CD14-positive monocyte (primary cell): ENCODE measurements around the gene LY6G5B. TPM values are rescaled to one million over a fixed set of nuclear protein-coding genes. Genes with fewer than 3 reads are reported as not detected.
A peak's percentile ranks its signal among the peaks of the same experiment; 100 is the strongest.

ENCODE experiments used
- DNase-seq, 3 donors: peaks; one replicate each; pipeline ENCODE4 v3.0.0-alpha.2; 2011 to 2022
- H2AFZ ChIP-seq: 2 replicates; pipeline ENCODE4 v1.6.0; 2012; ENCODE audit warnings: mild to moderate bottlenecking, low read depth, low read length, inconsistent platforms; ENCODE audit not compliant: insufficient read depth, poor library complexity, severe bottlenecking
- H3K27ac ChIP-seq, 2 donors: 1 replicate in 1 of 2; 2 replicates in 1 of 2; pipeline ENCODE4 v1.5.1; 2012 to 2013; ENCODE audit warnings: low read length in 2 of 2, control low read depth in 1 of 2, inconsistent platforms in 1 of 2, low read depth in 1 of 2, mild to moderate bottlenecking in 1 of 2
- H3K27me3 ChIP-seq, 2 donors: one replicate each; pipeline versions ENCODE4 v1.6.0 to v1.6.1; 2011 to 2013; ENCODE audit warnings: low read length in 2 of 2; ENCODE audit not compliant: control insufficient read depth in 2 of 2, insufficient read depth in 2 of 2
- H3K36me3 ChIP-seq, 2 donors: replicated peaks in 1 of 2; 1 replicate in 1 of 2; 2 replicates in 1 of 2; pipeline versions ENCODE4 v1.5.1 to v1.6.1; 2012 to 2013; ENCODE audit warnings: low read length in 2 of 2, control low read depth in 1 of 2, inconsistent platforms in 1 of 2, mild to moderate bottlenecking in 1 of 2; ENCODE audit not compliant: insufficient read depth in 2 of 2, control insufficient read depth in 1 of 2
- H3K4me1 ChIP-seq, 2 donors: 1 replicate in 1 of 2; 2 replicates in 1 of 2; pipeline versions ENCODE4 v1.5.1 to v1.6.1; 2012 to 2013; ENCODE audit warnings: low read length in 2 of 2, control low read depth in 1 of 2, inconsistent platforms in 1 of 2, mild to moderate bottlenecking in 1 of 2, moderate library complexity in 1 of 2; ENCODE audit not compliant: insufficient read depth in 2 of 2, control insufficient read depth in 1 of 2
- H3K4me2 ChIP-seq: replicated peaks from 2 replicates; pipeline ENCODE3; 2012; ENCODE audit warnings: low read length, moderate library complexity, mild to moderate bottlenecking; ENCODE audit not compliant: poor library complexity, severe bottlenecking; ENCODE audit errors: extremely low read depth
- H3K4me3 ChIP-seq, 3 experiments: fragments of 200-600 bp in 1 of 3; sonication (generic) in 1 of 3; replicated peaks in 1 of 3; 1 replicate in 2 of 3; 2 replicates in 1 of 3; pipeline ENCODE4 v1.5.1; 2011 to 2013; ENCODE audit warnings: low read length in 3 of 3, mild to moderate bottlenecking in 3 of 3, control low read depth in 2 of 3, low read depth in 2 of 3, inconsistent platforms in 1 of 3, moderate library complexity in 1 of 3
- H3K79me2 ChIP-seq: 2 replicates; pipeline ENCODE4 v1.6.0; 2012; ENCODE audit warnings: mild to moderate bottlenecking, control low read depth, inconsistent platforms, low read length, moderate library complexity; ENCODE audit not compliant: insufficient read depth
- H3K9ac ChIP-seq: 2 replicates; pipeline ENCODE4 v1.6.0; 2017; ENCODE audit warnings: low read length, mild to moderate bottlenecking; ENCODE audit not compliant: insufficient read depth, poor library complexity, severe bottlenecking
- H3K9me3 ChIP-seq, 2 donors: replicated peaks in 1 of 2; 1 replicate in 1 of 2; 2 replicates in 1 of 2; pipeline versions ENCODE4 v1.5.1 to v1.6.1; 2012 to 2013; ENCODE audit warnings: low read length in 2 of 2, control low read depth in 1 of 2; ENCODE audit not compliant: control insufficient read depth in 1 of 2, insufficient read depth in 1 of 2
- H4K20me1 ChIP-seq: 2 replicates; pipeline ENCODE4 v1.6.0; 2012; ENCODE audit warnings: mild to moderate bottlenecking, low read length, control low read depth, moderate library complexity; ENCODE audit not compliant: insufficient read depth
- H3K27ac Mint-ChIP-seq, 7 donors: one replicate each; pipeline ENCODE4 v1.8.0; 2020; ENCODE audit warnings: mild to moderate bottlenecking in 7 of 7, mixed read lengths in 7 of 7, moderate library complexity in 6 of 7, inconsistent platforms in 2 of 7
- H3K27me3 Mint-ChIP-seq, 3 donors: one replicate each; pipeline ENCODE4 v1.8.0; 2021 to 2022; ENCODE audit warnings: low read depth in 3 of 3, mild to moderate bottlenecking in 3 of 3, mixed read lengths in 3 of 3, moderate library complexity in 3 of 3, inconsistent platforms in 1 of 3
- H3K36me3 Mint-ChIP-seq, 2 donors: one replicate each; pipeline ENCODE4 v1.8.0; 2020; ENCODE audit warnings: mixed read lengths in 2 of 2, inconsistent platforms in 1 of 2, mild to moderate bottlenecking in 1 of 2
- H3K4me1 Mint-ChIP-seq: one replicate; pipeline ENCODE4 v1.8.0; 2020; ENCODE audit warnings: mild to moderate bottlenecking, mixed read lengths
- H3K4me3 Mint-ChIP-seq, 2 donors: one replicate each; pipeline ENCODE4 v1.8.0; 2020; ENCODE audit warnings: mild to moderate bottlenecking in 2 of 2, mixed read lengths in 2 of 2, moderate library complexity in 1 of 2
- H3K9me3 Mint-ChIP-seq, 7 donors: one replicate each; pipeline ENCODE4 v1.8.0; 2020 to 2022; ENCODE audit warnings: mixed read lengths in 7 of 7, mild to moderate bottlenecking in 6 of 7, moderate library complexity in 6 of 7, inconsistent platforms in 2 of 7
- WGBS: methylation state at CpG from one replicate; pipeline ENCODE4 v1.1.5; 2013; ENCODE audit warnings: missing lambda C conversion rate; ENCODE audit not compliant: insufficient coverage; 5-methylcytosine and 5-hydroxymethylcytosine counted together
- intact Hi-C, 2 donors: fragments of 100-400 bp; cut with micrococcal nuclease; formaldehyde crosslinking; loops; one replicate each; pipeline versions ENCODE4 v1.15.0 to v1.15.1; 2023
- polyA plus RNA-seq, 3 donors: library from polyadenylated mRNA; depleted of rRNA in 1 of 3; unstranded in 2 of 3; stranded (reverse) in 1 of 3; fragments of 300-500 nt in 2 of 3; fragments of >200 nt in 1 of 3; fragmentation: Illumina TruSeq in 2 of 3; gene quantifications; 1 replicate in 2 of 3; 2 replicates in 1 of 3; pipeline ENCODE4 v1.2.3, GENCODE V29; 2012 to 2021
- TF ChIP-seq, protein P1 (sequence below): fragments of 200-600 bp; IDR thresholded peaks from one replicate; pipeline ENCODE4 v1.8.0; 2022; ENCODE audit warnings: antibody characterized with exemption, mild to moderate bottlenecking

The LY6G5B gene
- polyA plus RNA-seq, 3 donors: 0.17 to 55.1 TPM; not detected in 1

DNA sequence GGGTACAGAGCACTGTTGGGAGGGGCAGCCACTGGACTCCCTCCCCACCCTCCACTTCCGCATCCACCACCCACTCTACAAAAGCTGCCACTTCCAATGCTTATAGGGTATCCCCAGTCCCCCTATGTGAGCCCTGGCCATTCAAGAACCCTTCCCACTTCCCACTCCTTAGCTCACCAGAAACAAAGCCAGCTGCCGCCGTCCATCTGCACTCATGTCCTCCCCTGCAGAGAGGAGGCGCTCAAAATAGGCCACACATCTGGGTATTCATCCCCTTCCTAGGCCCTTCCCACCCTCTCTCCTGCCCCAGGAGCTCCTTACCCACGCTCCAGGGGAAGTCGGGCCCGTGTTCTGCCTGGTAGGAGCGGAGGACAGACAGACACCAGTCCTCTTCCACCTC, 17.5 kb downstream of the LY6G5B start:
- Histone ChIP-seq H3K9me3 (no peaks in the 10 kb centered on the region), H3K9ac (no peak overlapping the region), H4K20me1 (peaks cover 13% of the 10 kb centered on the region), H3K79me2 (no peaks in the 10 kb centered on the region), H3K4me3 (no peak overlapping the region), H3K4me2 (no peak overlapping the region), H3K27me3 (peaks cover 0 to 4% of the 10 kb centered on the region in 2 donors), H3K4me1 (peaks cover 18% of the 10 kb centered on the region in 2 donors), H3K36me3 (peaks cover 64 to 82% of the 10 kb centered on the region in 2 donors), H3K27ac (no peak overlapping the region), H2AFZ (no peak overlapping the region)
- Mint-ChIP-seq H3K9me3 (peaks cover 0 to 2% (median 0%) of the 10 kb centered on the region in 7 donors), H3K36me3 (peaks cover 74 to 79% of the 10 kb centered on the region in 2 donors), H3K4me3 (no peak overlapping the region), H3K4me1 (peaks cover 23% of the 10 kb centered on the region), H3K27me3 (peaks cover 3 to 8% (median 5%) of the 10 kb centered on the region in 3 donors), H3K27ac (no peak overlapping the region)
- WGBS: 77% methylated on average over 3 of the region's 8 CpGs
- TF ChIP-seq, protein P1, sequence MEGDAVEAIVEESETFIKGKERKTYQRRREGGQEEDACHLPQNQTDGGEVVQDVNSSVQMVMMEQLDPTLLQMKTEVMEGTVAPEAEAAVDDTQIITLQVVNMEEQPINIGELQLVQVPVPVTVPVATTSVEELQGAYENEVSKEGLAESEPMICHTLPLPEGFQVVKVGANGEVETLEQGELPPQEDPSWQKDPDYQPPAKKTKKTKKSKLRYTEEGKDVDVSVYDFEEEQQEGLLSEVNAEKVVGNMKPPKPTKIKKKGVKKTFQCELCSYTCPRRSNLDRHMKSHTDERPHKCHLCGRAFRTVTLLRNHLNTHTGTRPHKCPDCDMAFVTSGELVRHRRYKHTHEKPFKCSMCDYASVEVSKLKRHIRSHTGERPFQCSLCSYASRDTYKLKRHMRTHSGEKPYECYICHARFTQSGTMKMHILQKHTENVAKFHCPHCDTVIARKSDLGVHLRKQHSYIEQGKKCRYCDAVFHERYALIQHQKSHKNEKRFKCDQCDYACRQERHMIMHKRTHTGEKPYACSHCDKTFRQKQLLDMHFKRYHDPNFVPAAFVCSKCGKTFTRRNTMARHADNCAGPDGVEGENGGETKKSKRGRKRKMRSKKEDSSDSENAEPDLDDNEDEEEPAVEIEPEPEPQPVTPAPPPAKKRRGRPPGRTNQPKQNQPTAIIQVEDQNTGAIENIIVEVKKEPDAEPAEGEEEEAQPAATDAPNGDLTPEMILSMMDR: no peak
- DNase-seq: no peak
- intact Hi-C loops: no loop called here

DNA sequence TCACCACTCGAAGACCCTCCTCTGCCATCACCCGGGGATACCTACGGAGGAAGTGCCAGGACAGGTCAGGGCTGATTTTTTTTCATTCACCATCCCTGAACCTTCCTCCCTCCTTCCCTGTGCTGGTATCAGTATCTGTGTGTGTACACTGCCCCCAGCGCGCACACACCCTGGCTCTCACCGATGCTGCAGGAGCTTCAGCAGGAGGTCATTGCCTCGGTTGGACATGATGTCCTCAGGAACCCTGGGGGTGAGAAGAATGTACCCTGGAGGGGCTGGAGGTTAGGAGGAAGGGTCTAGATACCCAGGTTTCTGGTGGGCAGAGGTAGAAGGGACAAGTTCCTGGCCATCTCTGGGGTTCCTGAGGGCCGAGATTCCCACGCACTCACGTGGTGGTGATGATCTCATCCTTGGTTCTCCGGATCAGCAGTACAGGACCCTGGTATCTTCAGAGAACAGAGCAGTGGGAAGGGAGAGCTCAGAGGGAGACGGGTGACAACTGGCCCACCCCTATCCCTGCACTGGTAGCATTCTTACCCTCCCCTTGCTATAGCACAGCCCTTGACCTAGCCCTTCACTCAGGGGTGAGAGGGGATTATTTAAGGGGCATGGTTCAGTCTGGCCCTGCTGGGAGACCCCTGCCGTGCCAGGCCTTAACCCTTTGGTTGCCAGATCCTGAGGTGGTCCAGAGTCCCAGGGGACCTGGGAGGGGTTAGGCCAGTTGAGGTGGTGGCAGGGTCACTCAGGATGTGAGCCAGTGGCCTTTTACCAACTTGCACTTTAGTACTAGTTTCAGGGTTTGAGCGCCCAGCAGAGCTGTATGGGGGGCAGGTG, 18.3 kb downstream of the LY6G5B start:
- peaks cover 16% of the 10 kb centered on the region for H4K20me1 ChIP-seq
- peaks cover 71 to 90% of the 10 kb centered on the region in 2 donors for H3K36me3 ChIP-seq
- TF ChIP-seq, protein P1: no peak
- H3K9ac ChIP-seq: no peak overlapping the region
- Mint-ChIP-seq H3K27me3 (peaks cover 3 to 8% (median 3%) of the 10 kb centered on the region in 3 donors), H3K9me3 (peaks cover 0 to 2% (median 0%) of the 10 kb centered on the region in 7 donors), H3K27ac (peak overlapping the region in 1 of 7 donors; percentile 32), H3K4me1 (peaks cover 20% of the 10 kb centered on the region), H3K36me3 (peaks cover 81 to 85% of the 10 kb centered on the region in 2 donors), H3K4me3 (no peak overlapping the region)
- no peak overlapping the region for H3K4me3 ChIP-seq
- peaks cover 0 to 4% of the 10 kb centered on the region in 2 donors for H3K27me3 ChIP-seq
- no peak for DNase-seq
- 94% methylated on average over 10 of the region's 14 CpGs for WGBS
- no peaks in the 10 kb centered on the region for H3K9me3 ChIP-seq
- H3K4me2 ChIP-seq: no peak overlapping the region
- H2AFZ ChIP-seq: no peak overlapping the region
- H3K79me2 ChIP-seq: no peaks in the 10 kb centered on the region
- peaks cover 13 to 14% of the 10 kb centered on the region in 2 donors for H3K4me1 ChIP-seq
- peak overlapping the region in 1 of 2 donors; percentile 46 for H3K27ac ChIP-seq
- intact Hi-C loops: no loop called here
